PC-3 (cell line): ENCODE data around the gene DSCAM.

ENCODE experiments used
- EZH2 ChIP-seq: fragments of 300-600 bp; sonication (generic); IDR thresholded peaks from one replicate; pipeline ENCODE4 v1.6.1; 2017; ENCODE audit warnings: antibody characterized with exemption, mild to moderate bottlenecking, low read length; ENCODE audit not compliant: unreplicated experiment
- EZH2phosphoT487 ChIP-seq: fragments of 300-600 bp; sonication (generic); IDR thresholded peaks from 2 replicates; pipeline ENCODE4 v1.6.1; 2018; ENCODE audit warnings: mild to moderate bottlenecking, antibody characterized with exemption, low read length, borderline replicate concordance
- TF ChIP-seq, protein P1 (sequence below): fragments of 300-600 bp; sonication (generic); conservative IDR thresholded peaks from 2 replicates; pipeline ENCODE4 v1.5.1; 2017; ENCODE audit warnings: antibody characterized with exemption, low read depth, mild to moderate bottlenecking, low read length

- TF ChIP-seq, protein P1, sequence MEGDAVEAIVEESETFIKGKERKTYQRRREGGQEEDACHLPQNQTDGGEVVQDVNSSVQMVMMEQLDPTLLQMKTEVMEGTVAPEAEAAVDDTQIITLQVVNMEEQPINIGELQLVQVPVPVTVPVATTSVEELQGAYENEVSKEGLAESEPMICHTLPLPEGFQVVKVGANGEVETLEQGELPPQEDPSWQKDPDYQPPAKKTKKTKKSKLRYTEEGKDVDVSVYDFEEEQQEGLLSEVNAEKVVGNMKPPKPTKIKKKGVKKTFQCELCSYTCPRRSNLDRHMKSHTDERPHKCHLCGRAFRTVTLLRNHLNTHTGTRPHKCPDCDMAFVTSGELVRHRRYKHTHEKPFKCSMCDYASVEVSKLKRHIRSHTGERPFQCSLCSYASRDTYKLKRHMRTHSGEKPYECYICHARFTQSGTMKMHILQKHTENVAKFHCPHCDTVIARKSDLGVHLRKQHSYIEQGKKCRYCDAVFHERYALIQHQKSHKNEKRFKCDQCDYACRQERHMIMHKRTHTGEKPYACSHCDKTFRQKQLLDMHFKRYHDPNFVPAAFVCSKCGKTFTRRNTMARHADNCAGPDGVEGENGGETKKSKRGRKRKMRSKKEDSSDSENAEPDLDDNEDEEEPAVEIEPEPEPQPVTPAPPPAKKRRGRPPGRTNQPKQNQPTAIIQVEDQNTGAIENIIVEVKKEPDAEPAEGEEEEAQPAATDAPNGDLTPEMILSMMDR = no peak
- TF ChIP-seq EZH2phosphoT487 (no peak), EZH2 (no peak)
These were observed 707.3 kb downstream of the DSCAM start for GRCh38 chr21:40139636-40140035.
